ENCODE results near the gene ABHD6.
"Not testable (repeated sequence)": the region's sequence is repeated elsewhere in the genome, so short reads cannot be mapped to it uniquely, and the experiment has no call there.

DNA sequence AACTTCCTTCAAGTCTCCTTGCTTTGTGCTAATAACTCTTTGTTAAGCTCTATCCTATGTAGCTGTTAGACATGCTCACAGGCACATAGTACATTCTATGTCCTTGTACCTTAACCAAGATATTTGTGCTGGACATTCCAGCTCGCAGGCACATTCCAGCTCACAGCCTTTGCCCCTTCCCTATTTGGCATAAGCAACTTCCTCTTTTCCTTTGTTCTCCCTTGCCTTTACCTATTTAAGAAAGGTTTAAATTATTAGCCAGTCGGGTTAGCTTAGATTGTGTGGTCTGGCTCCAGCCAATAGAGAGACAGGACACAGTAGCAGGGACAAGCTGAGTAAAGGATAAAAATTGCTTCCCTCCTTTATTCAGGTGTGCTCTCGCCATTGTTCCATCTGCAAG, 36.1 kb upstream of the ABHD6 start:
- not testable (repeated sequence) for TF ChIP-seq POLR2AphosphoS5 (IDR thresholded peaks at IDR 0.05; ENCODE audit: low read depth, low read length); SIN3A (IDR thresholded peaks at IDR 0.05; ENCODE audit: borderline replicate concordance, insufficient read depth, low read depth, low read length); TCF7L2 (IDR thresholded peaks at IDR 0.05; ENCODE audit: low read depth, low read length)
- TF ChIP-seq, protein P1, sequence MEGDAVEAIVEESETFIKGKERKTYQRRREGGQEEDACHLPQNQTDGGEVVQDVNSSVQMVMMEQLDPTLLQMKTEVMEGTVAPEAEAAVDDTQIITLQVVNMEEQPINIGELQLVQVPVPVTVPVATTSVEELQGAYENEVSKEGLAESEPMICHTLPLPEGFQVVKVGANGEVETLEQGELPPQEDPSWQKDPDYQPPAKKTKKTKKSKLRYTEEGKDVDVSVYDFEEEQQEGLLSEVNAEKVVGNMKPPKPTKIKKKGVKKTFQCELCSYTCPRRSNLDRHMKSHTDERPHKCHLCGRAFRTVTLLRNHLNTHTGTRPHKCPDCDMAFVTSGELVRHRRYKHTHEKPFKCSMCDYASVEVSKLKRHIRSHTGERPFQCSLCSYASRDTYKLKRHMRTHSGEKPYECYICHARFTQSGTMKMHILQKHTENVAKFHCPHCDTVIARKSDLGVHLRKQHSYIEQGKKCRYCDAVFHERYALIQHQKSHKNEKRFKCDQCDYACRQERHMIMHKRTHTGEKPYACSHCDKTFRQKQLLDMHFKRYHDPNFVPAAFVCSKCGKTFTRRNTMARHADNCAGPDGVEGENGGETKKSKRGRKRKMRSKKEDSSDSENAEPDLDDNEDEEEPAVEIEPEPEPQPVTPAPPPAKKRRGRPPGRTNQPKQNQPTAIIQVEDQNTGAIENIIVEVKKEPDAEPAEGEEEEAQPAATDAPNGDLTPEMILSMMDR (IDR thresholded peaks at IDR 0.05) = not testable (repeated sequence)
- TF ChIP-seq, protein P2, sequence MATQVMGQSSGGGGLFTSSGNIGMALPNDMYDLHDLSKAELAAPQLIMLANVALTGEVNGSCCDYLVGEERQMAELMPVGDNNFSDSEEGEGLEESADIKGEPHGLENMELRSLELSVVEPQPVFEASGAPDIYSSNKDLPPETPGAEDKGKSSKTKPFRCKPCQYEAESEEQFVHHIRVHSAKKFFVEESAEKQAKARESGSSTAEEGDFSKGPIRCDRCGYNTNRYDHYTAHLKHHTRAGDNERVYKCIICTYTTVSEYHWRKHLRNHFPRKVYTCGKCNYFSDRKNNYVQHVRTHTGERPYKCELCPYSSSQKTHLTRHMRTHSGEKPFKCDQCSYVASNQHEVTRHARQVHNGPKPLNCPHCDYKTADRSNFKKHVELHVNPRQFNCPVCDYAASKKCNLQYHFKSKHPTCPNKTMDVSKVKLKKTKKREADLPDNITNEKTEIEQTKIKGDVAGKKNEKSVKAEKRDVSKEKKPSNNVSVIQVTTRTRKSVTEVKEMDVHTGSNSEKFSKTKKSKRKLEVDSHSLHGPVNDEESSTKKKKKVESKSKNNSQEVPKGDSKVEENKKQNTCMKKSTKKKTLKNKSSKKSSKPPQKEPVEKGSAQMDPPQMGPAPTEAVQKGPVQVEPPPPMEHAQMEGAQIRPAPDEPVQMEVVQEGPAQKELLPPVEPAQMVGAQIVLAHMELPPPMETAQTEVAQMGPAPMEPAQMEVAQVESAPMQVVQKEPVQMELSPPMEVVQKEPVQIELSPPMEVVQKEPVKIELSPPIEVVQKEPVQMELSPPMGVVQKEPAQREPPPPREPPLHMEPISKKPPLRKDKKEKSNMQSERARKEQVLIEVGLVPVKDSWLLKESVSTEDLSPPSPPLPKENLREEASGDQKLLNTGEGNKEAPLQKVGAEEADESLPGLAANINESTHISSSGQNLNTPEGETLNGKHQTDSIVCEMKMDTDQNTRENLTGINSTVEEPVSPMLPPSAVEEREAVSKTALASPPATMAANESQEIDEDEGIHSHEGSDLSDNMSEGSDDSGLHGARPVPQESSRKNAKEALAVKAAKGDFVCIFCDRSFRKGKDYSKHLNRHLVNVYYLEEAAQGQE (IDR thresholded peaks at IDR 0.05; ENCODE audit: insufficient read depth in 1 of 2, low read depth in 2 of 2, low read length in 1 of 2) = not testable (repeated sequence)

Measured in Panc1 (cell line).